ENCODE measurements around the gene SERINC2. TPM values are rescaled to one million over a fixed set of nuclear protein-coding genes. Genes with fewer than 3 reads are reported as not detected.

Gene SERINC2
- total and polyA plus RNA-seq, 4 donors, result 4.9 to 66.4 (median 38.7) TPM

- peaks cover 12 to 30% (median 26%) of the 10 kb centered on the region in 4 donors for H3K4me1 ChIP-seq (ENCODE audit: control insufficient read depth in 4 of 4, insufficient read depth in 4 of 4, low read length in 3 of 4)
- TF ChIP-seq TAF1 (conservative IDR thresholded peaks at IDR 0.05) (no peak), HNF4G (IDR thresholded peaks at IDR 0.05) (no peak), FOXA2 (IDR thresholded peaks at IDR 0.05) (no peak), NR2F2 (IDR thresholded peaks at IDR 0.05) (no peak), JUND (IDR thresholded peaks at IDR 0.05) (no peak), FOXA1 (IDR thresholded peaks at IDR 0.05) (no peak), ATF3 (IDR thresholded peaks at IDR 0.05) (no peak), RAD21 (IDR thresholded peaks at IDR 0.05) (no peak), HNF4A (conservative IDR thresholded peaks at IDR 0.05) (no peak), CTCF (IDR thresholded peaks at IDR 0.05; ENCODE audit: low read depth, low read length, missing input control) (no peak), ZBTB33 (IDR thresholded peaks at IDR 0.05) (no peak), MAX (IDR thresholded peaks at IDR 0.05) (no peak), GABPA (IDR thresholded peaks at IDR 0.05 in 1 of 2, conservative IDR thresholded peaks at IDR 0.05 in 1 of 2) (no peak), REST (IDR thresholded peaks at IDR 0.05) (no peak), EGR1 (IDR thresholded peaks at IDR 0.05; ENCODE audit: low read depth in 2 of 2) (no peak), RXRA (IDR thresholded peaks at IDR 0.05) (no peak), SP1 (IDR thresholded peaks at IDR 0.05) (no peak), YY1 (IDR thresholded peaks at IDR 0.05) (no peak)
- H3K27me3 ChIP-seq (ENCODE audit: control insufficient read depth in 4 of 4, insufficient read depth in 4 of 4, low read length in 3 of 4), result no peaks in the 10 kb centered on the region
- no peak overlapping the region for H3K4me3 ChIP-seq (ENCODE audit: low read depth in 1 of 3, low read length in 3 of 3)
- H3K27ac ChIP-seq (ENCODE audit: low read depth in 1 of 2, low read length in 2 of 2), result no peak overlapping the region
- WGBS, result 75% methylated on average over 2 of the region's 2 CpGs
- no peaks in the 10 kb centered on the region for H3K36me3 ChIP-seq (ENCODE audit: control insufficient read depth in 4 of 4, insufficient read depth in 3 of 4, low read depth in 1 of 4, low read length in 3 of 4)
- H3K9ac ChIP-seq (ENCODE audit: low read depth in 1 of 2, low read length in 2 of 2), result no peak overlapping the region
- no peak for DNase-seq (ENCODE audit: low spot score)
- no peaks in the 10 kb centered on the region for H3K9me3 ChIP-seq (ENCODE audit: control insufficient read depth in 4 of 4, low read length in 3 of 4)
Measured at GRCh38 chr1:31370021-31370420, 43.0 kb upstream of the SERINC2 start.

Measured in liver (tissue), 9 donors.